CD8-positive, alpha-beta memory T cell (primary cell): ENCODE data around the gene MAP3K3. TPM values are rescaled to one million over a fixed set of nuclear protein-coding genes. Genes with fewer than 3 reads are reported as not detected.

Experiments
- CTCF ChIA-PET: fragments of 350-600 bp; sonication (Branson Sonifier 250); formaldehyde crosslinking; loops from one replicate; lab custom pipeline; 2021; ENCODE audit warnings: antibody characterized with exemption; lab: Charles Lee
- POLR2A ChIA-PET: fragments of 350-600 bp; sonication (Branson Sonifier 250); formaldehyde crosslinking; loops from one replicate; lab custom pipeline; 2021; ENCODE audit warnings: antibody characterized with exemption; lab: Charles Lee
- DNase-seq, 5 donors: peaks; one replicate each; pipeline versions ENCODE4 v3.0.0 to v3.0.0-alpha.2; 2020 to 2022; ENCODE audit warnings: mixed read lengths in 1 of 5
- H3K27ac ChIP-seq: one replicate; pipeline ENCODE4 v1.7.0; 2013; ENCODE audit warnings: low read depth, mild to moderate bottlenecking, low read length, moderate library complexity
- H3K27me3 ChIP-seq: 2 replicates; pipeline ENCODE4 v1.7.0; 2013; ENCODE audit warnings: low read length, mild to moderate bottlenecking; ENCODE audit not compliant: insufficient read depth, poor library complexity, severe bottlenecking
- H3K36me3 ChIP-seq: 2 replicates; pipeline ENCODE4 v1.7.0; 2013; ENCODE audit warnings: mild to moderate bottlenecking, low read length, moderate library complexity; ENCODE audit not compliant: insufficient read depth
- H3K4me1 ChIP-seq: 2 replicates; pipeline ENCODE4 v1.7.0; 2013; ENCODE audit warnings: mild to moderate bottlenecking, low read length, moderate library complexity; ENCODE audit not compliant: insufficient read depth
- H3K4me3 ChIP-seq: 2 replicates; pipeline ENCODE4 v1.7.0; 2013; ENCODE audit warnings: mild to moderate bottlenecking, low read length
- H3K9me3 ChIP-seq: 2 replicates; pipeline ENCODE4 v1.7.0; 2013; ENCODE audit warnings: mild to moderate bottlenecking, low read length
- H3K27ac Mint-ChIP-seq, 8 donors: one replicate each; pipeline ENCODE4 v1.8.0; 2020 to 2021; ENCODE audit warnings: mixed read lengths in 8 of 8, mild to moderate bottlenecking in 6 of 8, inconsistent platforms in 3 of 8, moderate library complexity in 3 of 8
- H3K27me3 Mint-ChIP-seq, 2 donors: one replicate each; pipeline ENCODE4 v1.8.0; 2020 to 2021; ENCODE audit warnings: mixed read lengths in 2 of 2, mild to moderate bottlenecking in 1 of 2, moderate library complexity in 1 of 2
- H3K36me3 Mint-ChIP-seq, 3 donors: one replicate each; pipeline ENCODE4 v1.8.0; 2020 to 2021; ENCODE audit warnings: mixed read lengths in 3 of 3, inconsistent platforms in 1 of 3, mild to moderate bottlenecking in 1 of 3
- H3K4me1 Mint-ChIP-seq, 3 donors: one replicate each; pipeline ENCODE4 v1.8.0; 2020 to 2021; ENCODE audit warnings: mixed read lengths in 3 of 3, inconsistent platforms in 1 of 3, mild to moderate bottlenecking in 1 of 3
- H3K4me3 Mint-ChIP-seq, 7 donors: one replicate each; pipeline ENCODE4 v1.8.0; 2020 to 2021; ENCODE audit warnings: mixed read lengths in 7 of 7, mild to moderate bottlenecking in 6 of 7, moderate library complexity in 4 of 7, inconsistent platforms in 2 of 7
- H3K9me3 Mint-ChIP-seq, 5 donors: one replicate each; pipeline ENCODE4 v1.8.0; 2020 to 2022; ENCODE audit warnings: mixed read lengths in 5 of 5, mild to moderate bottlenecking in 3 of 5, moderate library complexity in 2 of 5, inconsistent platforms in 1 of 5
- polyA plus RNA-seq: library from polyadenylated mRNA; unstranded; fragments of 300-500 nt; fragmentation: Illumina TruSeq; gene quantifications from one replicate; pipeline ENCODE4 v1.2.3, GENCODE V29; 2021
- total RNA-seq, 2 experiments: library from RNA; stranded (reverse); gene quantifications; one replicate each; pipeline ENCODE4 v1.2.3, GENCODE V29; 2021

The MAP3K3 gene
- total and polyA plus RNA-seq, 3 experiments from 2014 or later = 34.7 to 50.3 (median 35.8) TPM

GRCh38 chr17:63676584-63676983 is 54.4 kb downstream of the MAP3K3 start:
- no peaks in the 10 kb centered on the region for H3K9me3 ChIP-seq
- H3K4me3 Mint-ChIP-seq = no peak overlapping the region
- peaks cover 4 to 17% (median 5%) of the 10 kb centered on the region in 3 donors for H3K4me1 Mint-ChIP-seq
- H3K9me3 Mint-ChIP-seq = no peaks in the 10 kb centered on the region
- no peak overlapping the region for H3K27ac ChIP-seq
- ChIA-PET CTCF (interaction anchor here (1.0 to 2.0 kb wide), 4 partner anchors 11 to 251 kb away, joined by 3 to 9 read pairs (median 6); no protein-coding TSS in a partner anchor), POLR2A (no interaction called here)
- no peaks in the 10 kb centered on the region for H3K27me3 Mint-ChIP-seq
- H3K27ac Mint-ChIP-seq = peak overlapping the region in 5 of 8 donors; percentile 6 to 85 (median 27)
- DNase-seq = no peak
- H3K36me3 ChIP-seq = peaks cover 6% of the 10 kb centered on the region
- H3K27me3 ChIP-seq = no peaks in the 10 kb centered on the region
- H3K4me3 ChIP-seq = no peak overlapping the region
- H3K4me1 ChIP-seq = no peaks in the 10 kb centered on the region
- peaks cover 0 to 89% (median 11%) of the 10 kb centered on the region in 3 donors for H3K36me3 Mint-ChIP-seq

GRCh38 chr17:63679214-63679613 is 57.0 kb downstream of the MAP3K3 start:
- DNase-seq = no peak
- Mint-ChIP-seq H3K27ac (peak overlapping the region in 6 of 8 donors; percentile 8 to 70 (median 34)), H3K4me3 (no peak overlapping the region), H3K36me3 (peaks cover 0 to 91% (median 8%) of the 10 kb centered on the region in 3 donors), H3K4me1 (peaks cover 0 to 14% (median 5%) of the 10 kb centered on the region in 3 donors), H3K27me3 (no peaks in the 10 kb centered on the region), H3K9me3 (no peaks in the 10 kb centered on the region)
- no peaks in the 10 kb centered on the region for H3K9me3 ChIP-seq
- POLR2A ChIA-PET = no interaction called here
- H3K36me3 ChIP-seq = peaks cover 21% of the 10 kb centered on the region
- no peak overlapping the region for H3K4me3 ChIP-seq
- CTCF ChIA-PET = no interaction called here
- H3K27ac ChIP-seq = no peak overlapping the region
- H3K4me1 ChIP-seq = no peaks in the 10 kb centered on the region
- H3K27me3 ChIP-seq = no peaks in the 10 kb centered on the region

- H3K36me3 Mint-ChIP-seq = peaks cover 0 to 91% (median 8%) of the 10 kb centered on the region in 3 donors
- Histone ChIP-seq H3K4me1 (no peaks in the 10 kb centered on the region), H3K27ac (no peak overlapping the region), H3K4me3 (no peak overlapping the region), H3K27me3 (no peaks in the 10 kb centered on the region), H3K9me3 (no peaks in the 10 kb centered on the region), H3K36me3 (peaks cover 24% of the 10 kb centered on the region)
- DNase-seq = no peak
- no peaks in the 10 kb centered on the region for H3K9me3 Mint-ChIP-seq
- no peak overlapping the region for H3K4me3 Mint-ChIP-seq
- CTCF ChIA-PET = interaction anchor here (1.5 kb wide), 1 partner anchor 29 kb away, joined by 7 read pairs; no protein-coding TSS in a partner anchor
- H3K27me3 Mint-ChIP-seq = no peaks in the 10 kb centered on the region
- POLR2A ChIA-PET = no interaction called here
- peaks cover 0 to 8% (median 0%) of the 10 kb centered on the region in 3 donors for H3K4me1 Mint-ChIP-seq
- H3K27ac Mint-ChIP-seq = peak overlapping the region in 4 of 8 donors; percentile 8 to 94 (median 52)
These were observed 58.5 kb downstream of the MAP3K3 start for GRCh38 chr17:63680700-63681099.

- ChIA-PET CTCF (interaction anchor here (1.5 to 1.9 kb wide), 2 partner anchors 12 to 29 kb away, joined by 5 to 7 read pairs; no protein-coding TSS in a partner anchor), POLR2A (interaction anchor here (1.4 kb wide), 1 partner anchor 20 kb away, joined by 3 read pairs; no protein-coding TSS in a partner anchor)
- no peaks in the 10 kb centered on the region for H3K4me1 ChIP-seq
- H3K27ac ChIP-seq = no peak overlapping the region
- no peak overlapping the region for H3K4me3 Mint-ChIP-seq
- H3K9me3 ChIP-seq = no peaks in the 10 kb centered on the region
- no peaks in the 10 kb centered on the region for H3K27me3 ChIP-seq
- H3K9me3 Mint-ChIP-seq = no peaks in the 10 kb centered on the region
- H3K36me3 ChIP-seq = peaks cover 28% of the 10 kb centered on the region
- H3K36me3 Mint-ChIP-seq = peaks cover 0 to 91% (median 11%) of the 10 kb centered on the region in 3 donors
- peak overlapping the region in 3 of 8 donors; percentile 23 to 84 (median 42) for H3K27ac Mint-ChIP-seq
- no peaks in the 10 kb centered on the region for H3K27me3 Mint-ChIP-seq
- DNase-seq = no peak
- H3K4me3 ChIP-seq = no peak overlapping the region
- peaks cover 0 to 4% (median 0%) of the 10 kb centered on the region in 3 donors for H3K4me1 Mint-ChIP-seq
These were observed 59.3 kb downstream of the MAP3K3 start for GRCh38 chr17:63681530-63681929.

GRCh38 chr17:63682441-63682840 is 60.2 kb downstream of the MAP3K3 start:
- Mint-ChIP-seq H3K27ac (peak overlapping the region in 4 of 8 donors; percentile 8 to 55 (median 19)), H3K9me3 (no peaks in the 10 kb centered on the region), H3K4me3 (no peak overlapping the region), H3K4me1 (peaks cover 0 to 4% (median 0%) of the 10 kb centered on the region in 3 donors), H3K36me3 (peaks cover 0 to 87% (median 11%) of the 10 kb centered on the region in 3 donors), H3K27me3 (no peaks in the 10 kb centered on the region)
- Histone ChIP-seq H3K27me3 (no peaks in the 10 kb centered on the region), H3K9me3 (no peaks in the 10 kb centered on the region), H3K27ac (no peak overlapping the region), H3K4me3 (no peak overlapping the region), H3K4me1 (no peaks in the 10 kb centered on the region), H3K36me3 (peaks cover 25% of the 10 kb centered on the region)
- ChIA-PET CTCF (interaction anchor here (1.0 to 1.9 kb wide), 3 partner anchors 11 to 28 kb away, joined by 3 to 7 read pairs (median 5); no protein-coding TSS in a partner anchor), POLR2A (interaction anchor here (1.4 kb wide), 1 partner anchor 19 kb away, joined by 3 read pairs; no protein-coding TSS in a partner anchor)
- DNase-seq = no peak

GRCh38 chr17:63682981-63683380 is 60.8 kb downstream of the MAP3K3 start:
- peaks cover 25% of the 10 kb centered on the region for H3K36me3 ChIP-seq
- CTCF ChIA-PET = interaction anchor here (1.0 to 1.9 kb wide), 3 partner anchors 10 to 71 kb away, joined by 3 to 5 read pairs (median 3); no protein-coding TSS in a partner anchor
- DNase-seq = no peak
- no peak overlapping the region for H3K4me3 Mint-ChIP-seq
- no peak overlapping the region for H3K27ac ChIP-seq
- H3K9me3 Mint-ChIP-seq = no peaks in the 10 kb centered on the region
- no peaks in the 10 kb centered on the region for H3K27me3 Mint-ChIP-seq
- H3K4me1 Mint-ChIP-seq = peaks cover 0 to 4% (median 0%) of the 10 kb centered on the region in 3 donors
- H3K4me1 ChIP-seq = no peaks in the 10 kb centered on the region
- H3K27ac Mint-ChIP-seq = peak overlapping the region in 4 of 8 donors; percentile 8 to 55 (median 34)
- H3K27me3 ChIP-seq = no peaks in the 10 kb centered on the region
- no peak overlapping the region for H3K4me3 ChIP-seq
- POLR2A ChIA-PET = no interaction called here
- H3K36me3 Mint-ChIP-seq = peaks cover 0 to 85% (median 12%) of the 10 kb centered on the region in 3 donors
- no peaks in the 10 kb centered on the region for H3K9me3 ChIP-seq

- POLR2A ChIA-PET = no interaction called here
- H3K4me3 ChIP-seq = no peak overlapping the region
- H3K4me3 Mint-ChIP-seq = no peak overlapping the region
- H3K4me1 ChIP-seq = no peaks in the 10 kb centered on the region
- H3K27ac ChIP-seq = no peak overlapping the region
- H3K4me1 Mint-ChIP-seq = no peaks in the 10 kb centered on the region
- H3K27me3 Mint-ChIP-seq = no peaks in the 10 kb centered on the region
- H3K36me3 Mint-ChIP-seq = peaks cover 0 to 90% (median 12%) of the 10 kb centered on the region in 3 donors
- no peak for DNase-seq
- H3K27me3 ChIP-seq = no peaks in the 10 kb centered on the region
- H3K27ac Mint-ChIP-seq = peak overlapping the region in 3 of 8 donors; percentile 32 to 73 (median 58)
- H3K36me3 ChIP-seq = peaks cover 42% of the 10 kb centered on the region
- no peaks in the 10 kb centered on the region for H3K9me3 ChIP-seq
- CTCF ChIA-PET = interaction anchor here (0.6 to 1.6 kb wide), 3 partner anchors 17 to 79 kb away, joined by 3 to 4 read pairs (median 3); no protein-coding TSS in a partner anchor
- no peaks in the 10 kb centered on the region for H3K9me3 Mint-ChIP-seq
These were observed 62.8 kb downstream of the MAP3K3 start for GRCh38 chr17:63685041-63685440.

GRCh38 chr17:63685578-63685977 is 63.4 kb downstream of the MAP3K3 start:
- ChIA-PET POLR2A (no interaction called here), CTCF (interaction anchor here (1.1 kb wide), 1 partner anchor 25 kb away, joined by 4 read pairs; no protein-coding TSS in a partner anchor)
- H3K36me3 ChIP-seq = peaks cover 47% of the 10 kb centered on the region
- Mint-ChIP-seq H3K27ac (peak overlapping the region in 6 of 8 donors; percentile 32 to 93 (median 76)), H3K9me3 (no peaks in the 10 kb centered on the region), H3K4me3 (no peak overlapping the region), H3K36me3 (peaks cover 0 to 90% (median 10%) of the 10 kb centered on the region in 3 donors), H3K27me3 (no peaks in the 10 kb centered on the region), H3K4me1 (no peaks in the 10 kb centered on the region)
- H3K27ac ChIP-seq = no peak overlapping the region
- no peak for DNase-seq
- no peaks in the 10 kb centered on the region for H3K4me1 ChIP-seq
- H3K9me3 ChIP-seq = no peaks in the 10 kb centered on the region
- no peak overlapping the region for H3K4me3 ChIP-seq
- no peaks in the 10 kb centered on the region for H3K27me3 ChIP-seq
